GM12892 (cell line): ENCODE data around the gene LSAMP.

Experiments
- DNase-seq: peaks from one replicate; pipeline ENCODE4 v3.0.0; 2011; ENCODE audit not compliant: insufficient read length
- FAIRE-seq: peaks from 2 replicates; lab custom pipeline; 2011; peaks lifted over from hg19 to GRCh38; lab: Jason Lieb, UNC
- POLR2A ChIP-seq: IDR thresholded peaks from 2 replicates; pipeline ENCODE4 v1.6.1; 2011; ENCODE audit warnings: low read depth, low read length, control low read depth
- POLR2AphosphoS5 ChIP-seq: IDR thresholded peaks from 2 replicates; pipeline ENCODE4 v1.6.1; 2011; ENCODE audit warnings: low read depth, low read length, control low read depth
- TAF1 ChIP-seq: IDR thresholded peaks from 2 replicates; pipeline ENCODE4 v1.6.1; 2011; ENCODE audit warnings: low read depth, mild to moderate bottlenecking, control low read depth, low read length, borderline replicate concordance

LSAMP gene

GRCh38 chr3:116048991-116049390 is 396.3 kb downstream of the LSAMP start:
- DNase-seq (no peak), FAIRE-seq (no peak)
- TF ChIP-seq POLR2A (no peak), POLR2AphosphoS5 (no peak), TAF1 (no peak)

DNA sequence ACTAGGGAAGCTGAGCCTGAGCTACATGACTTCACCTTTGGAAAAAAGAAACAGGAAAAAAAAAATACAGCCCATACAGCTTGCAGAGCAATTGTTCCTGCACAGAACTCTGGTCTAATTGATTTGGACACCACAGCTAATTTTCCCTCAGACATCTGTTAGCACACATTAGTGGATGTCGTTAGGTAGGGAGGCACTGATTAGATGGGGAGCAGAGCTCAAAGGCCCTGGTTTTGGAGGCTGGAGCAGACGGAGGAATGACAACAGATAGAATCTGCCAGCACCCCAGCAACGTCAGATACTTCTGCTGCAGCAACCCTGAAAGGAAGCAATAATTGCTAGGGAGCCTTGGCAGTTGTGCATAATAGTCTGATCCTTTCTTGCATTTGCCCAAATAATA is 398.9 kb downstream of the LSAMP start:
- TF ChIP-seq POLR2AphosphoS5 (no peak), POLR2A (no peak), TAF1 (no peak)
- no peak for DNase-seq
- FAIRE-seq = no peak

DNA sequence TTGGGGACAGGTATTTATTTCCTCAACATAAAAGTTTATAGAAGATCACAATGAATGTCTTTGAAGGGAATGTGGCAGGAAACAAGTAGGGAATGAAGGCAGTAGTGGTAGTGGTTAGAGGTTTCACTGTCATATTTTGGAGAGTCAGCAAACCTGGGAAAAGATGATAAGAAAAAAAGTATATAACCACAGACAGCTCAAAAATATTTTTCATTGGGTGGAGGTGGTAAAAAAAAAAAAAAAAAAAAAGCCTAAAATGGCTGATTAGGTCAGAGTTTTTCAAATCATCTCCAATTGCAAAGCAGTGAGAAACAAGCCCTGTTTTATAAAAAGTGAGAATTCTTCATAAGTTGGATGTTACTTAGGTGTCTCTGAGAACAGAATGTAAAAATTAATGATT is 400.0 kb downstream of the LSAMP start:
- DNase-seq = no peak
- TF ChIP-seq POLR2A (no peak), POLR2AphosphoS5 (no peak), TAF1 (no peak)
- no peak for FAIRE-seq

DNA sequence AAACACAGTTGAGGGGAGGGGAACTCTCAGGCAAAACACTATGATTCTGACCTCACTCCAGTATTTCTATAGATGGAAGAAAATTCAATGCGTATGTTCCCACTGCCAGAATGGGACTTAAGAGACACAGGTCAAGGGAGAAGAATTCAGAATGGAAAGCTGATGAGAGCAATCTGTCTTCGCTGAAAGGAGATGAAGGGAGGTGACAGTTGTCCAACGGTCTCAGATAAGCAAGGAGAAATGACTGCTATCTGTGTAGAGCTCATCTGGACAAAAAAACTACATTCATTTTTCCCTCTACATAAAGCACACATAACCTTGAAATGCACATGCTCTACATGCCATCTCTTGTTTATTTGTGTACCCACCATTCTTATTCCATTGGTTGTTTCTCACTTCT is 405.1 kb downstream of the LSAMP start:
- DNase-seq = no peak
- TF ChIP-seq POLR2A = no peak
- FAIRE-seq = peak; percentile 64

DNA sequence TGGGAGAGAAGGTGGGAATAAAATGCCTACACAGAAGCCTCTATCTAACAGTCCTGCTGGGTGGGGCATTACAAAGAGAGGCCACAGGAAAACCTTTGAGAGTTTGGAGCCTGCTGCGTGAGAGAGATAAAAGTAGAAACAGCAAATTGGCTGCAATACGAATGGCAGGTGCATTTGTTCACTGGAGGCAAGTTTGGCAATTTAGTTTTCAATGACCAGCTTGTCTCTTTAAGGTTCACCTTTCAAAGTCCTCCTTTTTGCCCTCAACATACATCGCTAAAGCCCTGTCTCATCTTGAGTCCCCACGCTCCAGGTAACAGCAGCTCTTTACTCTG is 405.7 kb downstream of the LSAMP start:
- TF ChIP-seq POLR2AphosphoS5 = no peak
- no peak for FAIRE-seq

GRCh38 chr3:116038968-116039650 is 406.2 kb downstream of the LSAMP start:
- FAIRE-seq (peak; percentile 48), DNase-seq (no peak)
- TF ChIP-seq TAF1 (no peak), POLR2AphosphoS5 (no peak), POLR2A (no peak)

More for the DNA sequence above, 405.7 kb downstream of the LSAMP start:
- no peak for DNase-seq

DNA sequence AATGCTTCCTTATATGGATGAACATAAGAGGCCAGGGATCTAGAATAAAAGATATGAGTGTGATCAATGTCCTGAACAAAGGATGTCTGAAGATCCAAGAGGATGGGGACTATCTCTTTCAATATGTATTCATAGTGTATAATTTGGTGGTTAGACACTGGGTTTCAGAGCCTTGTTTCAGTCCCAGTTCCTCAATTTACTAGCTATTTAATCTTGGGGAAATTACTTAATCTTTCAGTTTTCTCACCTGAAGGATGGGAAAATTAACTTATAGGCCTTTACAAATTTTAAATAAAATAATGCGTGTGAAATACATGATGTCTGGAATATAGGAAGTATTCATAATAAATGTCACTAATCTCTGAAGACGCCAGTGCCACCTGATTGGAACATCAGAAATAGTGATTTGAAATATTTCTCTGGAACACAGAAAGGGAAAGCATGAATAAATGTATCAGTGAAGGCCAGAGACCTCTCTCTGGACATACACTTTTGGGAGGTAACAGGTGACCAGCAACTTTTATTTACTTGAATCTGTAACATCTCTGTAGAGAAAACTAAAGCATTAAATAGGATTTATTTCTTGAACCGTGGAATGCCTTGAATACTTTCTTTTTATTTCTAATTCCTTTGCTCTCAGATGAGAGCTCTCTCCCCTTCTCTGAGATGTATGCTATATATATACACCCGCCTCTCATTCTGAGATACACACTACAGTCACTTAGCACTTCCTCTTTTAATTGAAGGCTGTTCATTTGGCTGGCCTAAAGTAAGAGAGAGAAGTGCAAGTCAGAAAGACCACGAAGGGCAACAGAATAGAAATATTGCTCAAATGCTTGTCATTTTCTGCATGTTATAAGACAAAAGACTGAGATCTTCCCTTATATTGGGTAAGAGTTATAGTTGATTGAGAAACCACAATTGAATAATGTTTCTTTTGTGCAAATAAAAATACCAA is 407.1 kb downstream of the LSAMP start:
- TF ChIP-seq POLR2A (no peak), POLR2AphosphoS5 (no peak), TAF1 (no peak)
- DNase-seq (no peak), FAIRE-seq (peak; percentile 81)

DNA sequence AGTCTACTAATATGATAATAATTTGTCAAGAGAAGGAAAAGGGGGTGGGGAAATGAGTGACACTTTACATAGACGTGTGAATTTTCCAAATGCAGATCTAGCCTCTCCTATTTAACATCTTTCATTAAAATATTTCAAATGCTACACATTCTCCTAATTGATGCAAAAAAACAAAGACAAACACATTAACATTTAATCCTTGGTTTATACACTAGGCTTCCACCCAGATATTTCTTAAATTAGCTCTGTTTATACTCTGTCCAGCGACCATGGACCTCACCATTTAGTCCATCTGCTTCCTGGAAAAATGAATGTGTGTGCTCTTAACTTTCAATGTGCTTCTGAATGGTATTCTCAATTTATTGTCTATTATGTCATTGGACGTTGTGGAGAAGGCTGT is 409.9 kb downstream of the LSAMP start:
- no peak for TF ChIP-seq TAF1
- no peak for TF ChIP-seq POLR2AphosphoS5
- no peak for TF ChIP-seq POLR2A
- DNase-seq (no peak), FAIRE-seq (no peak)

DNA sequence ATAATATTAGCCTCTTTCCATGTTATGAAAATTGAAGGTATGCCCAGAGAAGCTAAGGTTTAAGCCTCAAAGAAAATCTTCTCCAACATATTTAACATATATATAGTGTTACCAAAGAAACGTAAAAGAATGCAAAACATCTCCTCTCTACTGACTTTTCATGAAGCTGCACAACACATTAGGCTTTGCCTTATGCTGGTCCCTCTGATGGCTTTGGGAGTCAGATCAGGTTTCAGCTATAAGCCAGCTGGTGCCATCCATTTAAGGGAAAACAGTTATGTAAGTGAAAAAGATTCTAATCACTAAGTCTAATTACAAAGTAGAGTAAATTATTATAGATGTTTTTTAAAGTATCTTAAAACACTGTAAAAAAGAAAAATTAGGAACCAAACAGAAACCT is 410.5 kb downstream of the LSAMP start:
- no peak for TF ChIP-seq TAF1
- no peak for TF ChIP-seq POLR2AphosphoS5
- TF ChIP-seq POLR2A = no peak
- no peak for FAIRE-seq
- DNase-seq = no peak

DNA sequence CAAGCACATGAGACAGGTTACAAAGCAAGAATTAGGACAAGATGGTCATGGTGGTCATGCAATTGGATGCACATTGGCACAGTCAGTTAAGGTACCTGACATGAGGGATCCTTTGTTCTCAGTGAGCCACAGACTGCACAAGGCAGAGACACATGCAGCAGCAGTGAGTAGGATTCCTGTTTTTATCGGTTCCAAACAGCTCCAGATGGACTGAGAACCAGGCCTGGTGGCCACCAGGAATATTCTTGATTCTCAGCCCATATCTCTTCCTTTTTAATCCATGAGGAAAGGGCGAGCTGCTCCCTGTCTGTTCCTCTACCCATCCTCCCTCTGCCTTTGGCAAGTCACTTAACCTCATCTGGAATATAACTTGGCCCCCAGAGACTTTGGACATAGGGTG is 411.2 kb downstream of the LSAMP start:
- DNase-seq (no peak), FAIRE-seq (no peak)
- TF ChIP-seq POLR2AphosphoS5 = no peak
- no peak for TF ChIP-seq TAF1
- TF ChIP-seq POLR2A = no peak

DNA sequence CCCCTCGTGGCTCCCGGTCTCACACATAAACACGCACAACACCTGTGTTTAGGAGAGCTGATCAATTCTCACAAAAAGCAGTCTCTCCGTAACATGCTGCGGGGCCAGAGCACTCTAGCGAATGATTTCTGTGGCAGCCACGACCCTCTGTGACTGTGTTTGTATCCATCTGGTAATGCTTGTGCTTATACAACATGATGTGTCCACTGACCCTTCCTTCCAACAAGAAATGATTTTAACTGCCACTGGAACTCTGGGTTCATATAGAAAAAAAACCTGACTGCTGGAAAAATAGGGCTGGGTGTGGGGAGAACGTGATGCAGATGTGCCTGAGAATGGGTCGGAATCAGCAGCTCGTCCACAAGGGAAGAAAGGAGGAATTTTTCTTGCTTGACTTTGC is 411.8 kb downstream of the LSAMP start:
- TF ChIP-seq TAF1 = no peak
- TF ChIP-seq POLR2A = no peak
- no peak for TF ChIP-seq POLR2AphosphoS5
- DNase-seq = no peak
- no peak for FAIRE-seq

DNA sequence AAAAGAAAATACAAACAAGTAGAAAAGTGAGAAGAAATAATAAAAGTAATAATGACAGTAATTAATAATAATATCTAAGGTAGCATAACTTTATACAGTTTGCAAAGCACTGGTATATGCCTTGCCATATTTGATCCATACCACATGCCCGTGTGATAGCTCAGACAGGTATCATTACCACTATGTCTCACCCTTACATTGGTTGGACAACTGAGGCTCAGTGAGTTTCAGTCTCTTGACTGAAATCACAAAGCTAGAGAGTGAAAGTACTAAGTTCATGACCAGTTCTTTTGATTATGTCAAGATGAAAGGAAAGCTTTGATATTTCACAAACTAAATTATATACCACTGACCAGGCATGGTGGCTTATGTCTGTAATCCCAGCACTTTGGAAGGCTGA is 413.1 kb downstream of the LSAMP start:
- DNase-seq = no peak
- no peak for FAIRE-seq
- no peak for TF ChIP-seq POLR2A
- no peak for TF ChIP-seq TAF1
- no peak for TF ChIP-seq POLR2AphosphoS5
